SK-MEL-5 (cell line): ENCODE results near the gene KCTD19. TPM values are rescaled to one million over a fixed set of nuclear protein-coding genes. Genes with fewer than 3 reads are reported as not detected.
A peak's percentile ranks its signal among the peaks of the same experiment; 100 is the strongest.

Experiments
- DNase-seq: peaks from one replicate; pipeline ENCODE4 v3.0.0-alpha.2; 2016; ENCODE audit warnings: low read depth, low spot score
- in situ Hi-C: cut with HindIII; loops from 2 replicates; pipeline ENCODE4 v1.10.0; 2016; ENCODE audit warnings: low sequenced_read_pairs, high pct_unique_total_duplicates, low pct_unique_long_range_greater_than_20kb
- total RNA-seq: library from RNA; depleted of rRNA; stranded (reverse); fragments of >200 nt; shearing (Covaris generic); gene quantifications from 2 replicates; pipeline ENCODE4 v1.2.3, GENCODE V29; 2014

The KCTD19 gene
- total RNA-seq, 1 experiment from 2014 or later, result not detected

- in situ Hi-C loops, result no loop called here
- DNase-seq, result no peak
These were observed 32.3 kb downstream of the KCTD19 start for GRCh38 chr16:67294171-67294757.

- in situ Hi-C loops, result no loop called here
- no peak for DNase-seq
These were observed 35.1 kb downstream of the KCTD19 start for GRCh38 chr16:67291461-67291860.

GRCh38 chr16:67287960-67288359, 38.6 kb downstream of the KCTD19 start:
- no peak for DNase-seq
- in situ Hi-C loops, result no loop called here

GRCh38 chr16:67286441-67287235, 39.9 kb downstream of the KCTD19 start:
- DNase-seq, result no peak

GRCh38 chr16:67284699-67285646, 41.6 kb downstream of the KCTD19 start:
- DNase-seq, result peak; percentile 43
- in situ Hi-C loops, result no loop called here

More at GRCh38 chr16:67286441-67287235, 39.9 kb downstream of the KCTD19 start:
- in situ Hi-C loops, result no loop called here

GRCh38 chr16:67283826-67284555, 42.5 kb downstream of the KCTD19 start:
- in situ Hi-C loops, result no loop called here
- DNase-seq, result no peak

DNA sequence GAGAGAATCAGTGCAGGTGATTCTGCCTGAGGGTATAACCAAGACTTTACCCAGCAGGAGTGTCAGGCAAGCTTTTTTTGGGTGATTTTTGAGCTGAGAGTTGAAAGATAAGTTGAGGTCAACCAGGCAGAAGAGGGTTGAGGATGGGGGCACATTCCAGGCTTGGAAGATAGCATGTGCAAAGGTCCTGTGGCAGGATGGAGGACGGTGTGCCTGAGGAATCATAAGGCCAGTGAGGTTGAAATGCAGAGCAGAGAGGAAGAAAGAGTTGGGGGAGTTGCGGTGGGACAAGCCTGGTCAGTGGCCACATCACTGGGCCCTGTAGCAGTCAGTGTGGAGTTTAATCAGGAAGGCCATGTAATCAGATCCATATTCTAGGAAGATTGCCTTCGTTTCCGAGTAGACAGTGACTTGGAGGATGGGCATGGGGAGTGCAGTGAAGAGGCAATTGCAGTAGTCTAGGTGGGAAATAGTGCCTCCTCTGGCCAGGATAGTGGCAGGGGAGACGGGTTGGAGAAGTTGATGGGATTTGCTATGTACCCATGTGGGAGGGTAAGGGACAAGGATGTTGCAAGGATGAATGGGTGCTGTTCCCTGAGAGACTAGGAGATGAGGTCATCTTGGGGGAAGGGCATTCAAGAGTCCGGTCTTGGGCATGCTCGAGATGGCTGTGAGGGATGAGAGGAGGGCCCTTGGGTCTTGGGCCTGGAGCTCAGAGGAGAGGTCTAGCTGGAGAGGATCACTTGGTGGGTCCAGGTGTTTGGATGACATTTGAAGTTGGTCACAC, 43.3 kb downstream of the KCTD19 start:
- in situ Hi-C loops, result no loop called here
- DNase-seq, result no peak

DNA sequence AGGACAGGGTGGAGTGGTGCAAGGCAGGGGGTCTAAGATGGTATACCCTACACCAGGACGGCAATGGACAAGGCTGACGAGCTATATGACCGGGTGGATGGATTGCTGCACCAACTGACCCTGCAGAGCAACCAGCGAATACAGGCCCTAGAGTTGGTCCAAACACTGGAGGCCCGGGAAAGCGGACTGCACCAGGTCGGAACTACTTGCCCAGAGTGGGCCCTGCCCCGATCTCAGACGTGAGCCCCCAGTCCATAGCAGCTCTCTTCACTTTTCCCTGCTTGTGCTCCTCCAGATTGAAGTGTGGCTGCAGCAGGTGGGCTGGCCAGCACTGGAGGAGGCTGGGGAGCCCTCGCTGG, 44.1 kb downstream of the KCTD19 start:
- in situ Hi-C loops, result no loop called here
- DNase-seq, result no peak

DNA sequence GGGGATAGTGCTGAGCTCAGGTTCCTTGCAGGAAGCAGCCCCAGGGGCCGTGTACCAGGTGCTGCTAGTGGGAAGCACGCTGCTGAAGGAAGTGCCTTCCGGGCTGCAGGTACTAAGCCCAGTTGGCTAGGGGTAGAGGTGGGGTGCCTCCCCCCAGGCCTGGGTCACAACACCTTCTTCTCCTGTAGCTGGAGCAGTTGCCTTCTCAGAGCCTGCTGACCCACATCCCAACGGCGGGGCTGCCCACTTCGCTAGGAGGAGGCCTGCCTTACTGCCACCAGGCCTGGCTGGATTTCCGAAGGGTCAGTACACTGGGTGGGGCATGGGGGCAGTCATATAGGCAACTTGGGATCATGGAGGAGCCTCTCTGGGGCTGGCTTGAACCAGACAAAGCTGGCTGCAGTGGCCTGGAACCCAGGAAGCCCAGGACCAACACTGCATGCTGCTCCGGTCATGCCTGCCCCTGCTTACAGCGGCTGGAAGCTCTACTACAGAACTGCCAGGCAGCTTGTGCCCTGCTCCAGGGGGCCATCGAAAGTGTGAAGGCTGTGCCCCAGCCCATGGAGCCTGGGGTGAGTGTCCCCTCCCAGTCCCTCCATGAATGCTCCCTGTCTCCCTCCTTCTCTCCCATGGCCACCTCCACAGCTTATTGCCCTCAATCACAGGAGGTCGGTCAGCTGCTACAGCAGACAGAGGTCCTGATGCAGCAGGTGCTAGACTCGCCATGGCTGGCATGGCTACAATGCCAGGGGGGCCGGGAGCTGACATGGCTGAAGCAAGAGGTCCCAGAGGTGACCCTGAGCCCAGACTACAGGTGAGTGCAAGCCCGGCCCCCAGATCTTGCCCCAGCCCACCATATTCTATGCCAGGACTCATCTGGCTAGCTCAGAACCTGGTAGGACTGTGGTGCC, 44.8 kb downstream of the KCTD19 start:
- DNase-seq, result no peak
- in situ Hi-C loops, result no loop called here

DNA sequence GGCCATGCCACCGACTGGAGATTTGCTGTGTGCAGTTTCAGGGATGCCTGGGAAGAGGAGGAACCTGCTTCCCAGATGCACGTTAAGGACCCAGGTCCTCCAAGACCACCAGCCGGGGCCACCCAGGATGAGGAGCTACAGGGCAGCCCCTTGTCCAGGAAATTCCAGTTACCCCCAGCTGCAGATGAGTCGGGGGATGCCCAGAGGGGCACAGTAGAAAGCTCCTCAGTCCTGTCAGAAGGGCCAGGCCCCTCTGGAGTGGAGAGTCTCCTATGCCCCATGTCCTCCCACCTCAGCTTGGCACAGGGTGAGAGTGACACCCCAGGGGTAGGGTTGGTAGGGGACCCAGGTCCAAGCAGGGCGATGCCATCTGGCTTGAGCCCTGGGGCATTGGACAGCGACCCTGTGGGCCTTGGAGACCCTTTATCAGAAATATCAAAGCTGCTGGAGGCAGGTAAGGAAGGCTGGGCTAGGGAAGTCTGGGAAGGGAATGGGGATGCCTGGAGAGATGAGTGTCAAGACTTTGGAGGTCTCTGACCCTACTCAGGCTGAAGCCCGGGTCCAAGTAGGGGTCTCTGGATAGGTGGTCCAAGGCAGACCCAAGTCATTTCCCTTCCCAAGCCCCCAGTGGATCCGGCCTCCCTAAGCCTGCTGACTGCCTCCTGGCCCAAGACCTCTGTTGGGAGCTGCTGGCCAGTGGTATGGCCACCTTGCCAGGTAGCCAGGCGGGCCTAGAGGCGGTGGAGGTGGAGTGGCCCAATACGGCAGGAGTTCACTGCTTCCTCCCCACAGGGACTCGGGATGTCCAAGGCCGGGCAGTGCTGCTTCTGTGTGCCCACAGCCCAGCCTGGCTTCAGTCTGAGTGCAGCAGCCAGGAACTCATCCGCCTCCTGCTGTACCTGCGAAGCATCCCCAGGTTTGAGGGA, 46.2 kb downstream of the KCTD19 start:
- in situ Hi-C loops, result no loop called here
- no peak for DNase-seq

GRCh38 chr16:67279296-67280089, 47.0 kb downstream of the KCTD19 start, which contains the start of gene PLEKHG4:
PLEKHG4 (plus strand) TSS chr16:67279532; CDS start chr16:67280045, 513 bp downstream.
- in situ Hi-C loops, result no loop called here
- DNase-seq, result peak; percentile 75

GRCh38 chr16:67278773-67279295, 47.7 kb downstream of the KCTD19 start:
- peak; percentile 28 for DNase-seq
- in situ Hi-C loops, result no loop called here

DNA sequence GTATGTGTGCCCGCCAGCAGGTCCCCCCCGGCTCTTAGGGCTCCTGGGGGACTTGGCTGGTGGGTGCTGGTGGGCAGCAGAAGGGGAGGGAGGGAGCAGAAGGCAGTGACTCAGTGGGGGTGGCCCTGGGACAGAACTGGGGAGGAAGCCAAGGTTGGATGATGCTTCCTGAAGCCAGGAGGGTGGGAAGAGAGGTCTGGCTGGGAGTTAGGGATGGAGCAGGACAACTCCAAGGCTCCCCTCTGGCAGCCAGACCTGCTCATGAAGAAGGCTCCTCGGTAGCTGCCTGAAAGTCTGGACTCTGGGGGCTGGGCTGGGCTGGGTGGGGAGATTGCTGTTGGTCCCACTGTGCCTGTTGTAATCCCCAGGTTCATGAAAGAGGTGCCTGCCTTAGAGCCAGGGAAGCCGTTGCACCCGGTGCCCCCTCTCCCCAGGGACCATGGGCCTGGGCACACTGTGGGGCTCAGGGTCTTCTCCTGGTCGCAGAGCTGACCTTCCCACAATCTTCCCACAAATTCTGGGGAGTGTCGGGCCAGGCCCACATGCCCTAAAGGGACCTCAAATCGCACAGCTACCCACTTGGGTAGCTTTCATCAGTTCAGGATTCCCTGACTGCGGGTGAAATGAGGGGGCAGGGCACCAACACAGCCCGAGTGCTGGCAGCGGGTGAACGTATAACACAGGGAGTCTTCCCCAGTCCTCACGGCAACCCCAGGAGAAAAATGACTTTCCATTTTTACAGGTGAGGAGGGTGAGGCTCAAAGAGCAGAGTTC, 48.4 kb downstream of the KCTD19 start:
- in situ Hi-C loops, result no loop called here
- no peak for DNase-seq
